Measurements from ENCODE around the gene SETD3.

DNA sequence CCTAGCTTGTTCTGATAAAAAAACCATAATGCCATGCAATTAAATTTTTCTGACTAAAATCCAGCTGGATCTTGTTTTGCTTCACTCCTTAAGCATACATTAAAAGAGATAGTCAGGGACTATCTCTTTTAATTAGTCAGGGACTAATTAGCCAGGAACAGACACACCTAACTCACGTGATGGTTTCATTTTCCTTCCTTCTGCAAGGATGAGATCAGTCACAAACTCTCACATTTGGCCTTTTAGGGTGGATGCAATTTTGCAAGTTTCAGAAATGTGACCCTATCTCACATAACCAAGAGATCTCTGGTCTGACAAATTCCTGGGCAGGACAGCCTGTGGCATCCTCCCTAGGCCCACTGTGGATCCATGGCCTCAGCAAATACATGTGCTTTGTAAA, 62.4 kb downstream of the SETD3 start:
- no peak for TF ChIP-seq EZH2 (IDR thresholded peaks at IDR 0.05; ENCODE audit: low read depth, unreplicated experiment)
- TF ChIP-seq, protein P1, sequence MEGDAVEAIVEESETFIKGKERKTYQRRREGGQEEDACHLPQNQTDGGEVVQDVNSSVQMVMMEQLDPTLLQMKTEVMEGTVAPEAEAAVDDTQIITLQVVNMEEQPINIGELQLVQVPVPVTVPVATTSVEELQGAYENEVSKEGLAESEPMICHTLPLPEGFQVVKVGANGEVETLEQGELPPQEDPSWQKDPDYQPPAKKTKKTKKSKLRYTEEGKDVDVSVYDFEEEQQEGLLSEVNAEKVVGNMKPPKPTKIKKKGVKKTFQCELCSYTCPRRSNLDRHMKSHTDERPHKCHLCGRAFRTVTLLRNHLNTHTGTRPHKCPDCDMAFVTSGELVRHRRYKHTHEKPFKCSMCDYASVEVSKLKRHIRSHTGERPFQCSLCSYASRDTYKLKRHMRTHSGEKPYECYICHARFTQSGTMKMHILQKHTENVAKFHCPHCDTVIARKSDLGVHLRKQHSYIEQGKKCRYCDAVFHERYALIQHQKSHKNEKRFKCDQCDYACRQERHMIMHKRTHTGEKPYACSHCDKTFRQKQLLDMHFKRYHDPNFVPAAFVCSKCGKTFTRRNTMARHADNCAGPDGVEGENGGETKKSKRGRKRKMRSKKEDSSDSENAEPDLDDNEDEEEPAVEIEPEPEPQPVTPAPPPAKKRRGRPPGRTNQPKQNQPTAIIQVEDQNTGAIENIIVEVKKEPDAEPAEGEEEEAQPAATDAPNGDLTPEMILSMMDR (conservative IDR thresholded peaks at IDR 0.05; ENCODE audit: low read depth in 2 of 2), result no peak
- TF ChIP-seq POLR2AphosphoS5 (IDR thresholded peaks at IDR 0.05; ENCODE audit: low read depth), result no peak
- no peak for TF ChIP-seq ZNF114 (CRISPR knock-in tag; IDR thresholded peaks at IDR 0.05)
- TF ChIP-seq, protein P2, sequence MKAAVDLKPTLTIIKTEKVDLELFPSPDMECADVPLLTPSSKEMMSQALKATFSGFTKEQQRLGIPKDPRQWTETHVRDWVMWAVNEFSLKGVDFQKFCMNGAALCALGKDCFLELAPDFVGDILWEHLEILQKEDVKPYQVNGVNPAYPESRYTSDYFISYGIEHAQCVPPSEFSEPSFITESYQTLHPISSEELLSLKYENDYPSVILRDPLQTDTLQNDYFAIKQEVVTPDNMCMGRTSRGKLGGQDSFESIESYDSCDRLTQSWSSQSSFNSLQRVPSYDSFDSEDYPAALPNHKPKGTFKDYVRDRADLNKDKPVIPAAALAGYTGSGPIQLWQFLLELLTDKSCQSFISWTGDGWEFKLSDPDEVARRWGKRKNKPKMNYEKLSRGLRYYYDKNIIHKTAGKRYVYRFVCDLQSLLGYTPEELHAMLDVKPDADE (IDR thresholded peaks at IDR 0.05), result no peak
